KMS-11 (cell line): ENCODE measurements around the gene GPR180.

ENCODE experiments used
- H2AFZ ChIP-seq: fragments of 200-600 bp; sonication (generic); 2 replicates; pipeline ENCODE4 v1.6.1; 2016; ENCODE audit warnings: antibody characterized with exemption, mixed run types, low read depth
- H3K27ac ChIP-seq: fragments of 200-600 bp; sonication (generic); 2 replicates; pipeline ENCODE4 v1.6.1; 2016; ENCODE audit warnings: mild to moderate bottlenecking, mixed run types
- H3K27me3 ChIP-seq: fragments of 200-600 bp; sonication (generic); 2 replicates; pipeline ENCODE4 v1.6.1; 2017; ENCODE audit warnings: mild to moderate bottlenecking, low read depth, mixed run types, moderate library complexity; ENCODE audit not compliant: insufficient read depth
- H3K36me3 ChIP-seq: fragments of 200-600 bp; sonication (generic); 2 replicates; pipeline ENCODE4 v1.6.1; 2017; ENCODE audit warnings: mild to moderate bottlenecking, mixed run types; ENCODE audit not compliant: insufficient read depth
- H3K4me1 ChIP-seq: fragments of 200-600 bp; sonication (generic); 2 replicates; pipeline ENCODE4 v1.6.1; 2016; ENCODE audit warnings: mild to moderate bottlenecking, low read depth, mixed run types; ENCODE audit not compliant: poor library complexity, severe bottlenecking
- H3K4me2 ChIP-seq: fragments of 200-600 bp; sonication (generic); 2 replicates; pipeline ENCODE4 v1.7.0; 2016; ENCODE audit warnings: mild to moderate bottlenecking, mixed run types
- H3K4me3 ChIP-seq: fragments of 200-600 bp; sonication (generic); IDR thresholded peaks from 2 replicates; pipeline ENCODE4 v1.6.1; 2017; ENCODE audit warnings: low read depth, low read length, mixed read lengths; ENCODE audit not compliant: insufficient read depth
- H3K79me2 ChIP-seq: fragments of 200-600 bp; sonication (generic); 2 replicates; pipeline ENCODE4 v1.6.1; 2016; ENCODE audit warnings: low read depth, mixed run types; ENCODE audit not compliant: insufficient read depth
- H3K9ac ChIP-seq: fragments of 200-600 bp; sonication (generic); 2 replicates; pipeline ENCODE4 v1.6.1; 2016; ENCODE audit warnings: mild to moderate bottlenecking, mixed run types
- H4K20me1 ChIP-seq: fragments of 200-600 bp; sonication (generic); 2 replicates; pipeline ENCODE4 v1.6.1; 2016; ENCODE audit warnings: mild to moderate bottlenecking, mixed run types; ENCODE audit not compliant: insufficient read depth
- TF ChIP-seq, protein P1 (sequence below): fragments of 200-600 bp; sonication (generic); conservative IDR thresholded peaks from 2 replicates; pipeline ENCODE4 v1.6.1; 2017; ENCODE audit warnings: low read depth, mild to moderate bottlenecking, antibody characterized with exemption, low read length, moderate library complexity, mixed read lengths

GPR180 gene

DNA sequence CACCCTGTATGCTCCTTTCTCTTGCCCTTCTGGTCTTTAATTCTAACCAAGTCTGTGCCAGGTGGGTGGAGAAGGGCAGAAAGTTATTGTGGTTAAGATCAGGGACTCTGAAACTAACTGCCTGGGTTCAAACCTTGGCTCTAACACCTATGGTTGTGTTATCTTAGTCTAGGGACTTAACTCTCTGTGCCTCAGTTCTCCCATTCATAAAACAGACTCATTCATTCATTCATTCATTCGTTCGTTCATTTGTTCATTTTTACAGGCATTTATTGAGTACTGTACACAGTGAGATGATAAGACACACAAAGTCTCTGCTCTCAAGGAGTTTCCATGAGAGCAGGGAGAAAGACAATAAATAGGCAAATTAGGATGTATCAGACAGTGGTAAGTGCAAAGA is 80.6 kb downstream of the GPR180 start:
- Histone ChIP-seq H3K27ac (no peak overlapping the region), H2AFZ (no peak overlapping the region), H3K4me1 (no peaks in the 10 kb centered on the region), H3K79me2 (no peaks in the 10 kb centered on the region), H3K9ac (no peak overlapping the region), H3K4me2 (no peak overlapping the region), H4K20me1 (no peaks in the 10 kb centered on the region), H3K36me3 (no peaks in the 10 kb centered on the region), H3K27me3 (no peaks in the 10 kb centered on the region), H3K4me3 (no peak overlapping the region)
- TF ChIP-seq, protein P1, sequence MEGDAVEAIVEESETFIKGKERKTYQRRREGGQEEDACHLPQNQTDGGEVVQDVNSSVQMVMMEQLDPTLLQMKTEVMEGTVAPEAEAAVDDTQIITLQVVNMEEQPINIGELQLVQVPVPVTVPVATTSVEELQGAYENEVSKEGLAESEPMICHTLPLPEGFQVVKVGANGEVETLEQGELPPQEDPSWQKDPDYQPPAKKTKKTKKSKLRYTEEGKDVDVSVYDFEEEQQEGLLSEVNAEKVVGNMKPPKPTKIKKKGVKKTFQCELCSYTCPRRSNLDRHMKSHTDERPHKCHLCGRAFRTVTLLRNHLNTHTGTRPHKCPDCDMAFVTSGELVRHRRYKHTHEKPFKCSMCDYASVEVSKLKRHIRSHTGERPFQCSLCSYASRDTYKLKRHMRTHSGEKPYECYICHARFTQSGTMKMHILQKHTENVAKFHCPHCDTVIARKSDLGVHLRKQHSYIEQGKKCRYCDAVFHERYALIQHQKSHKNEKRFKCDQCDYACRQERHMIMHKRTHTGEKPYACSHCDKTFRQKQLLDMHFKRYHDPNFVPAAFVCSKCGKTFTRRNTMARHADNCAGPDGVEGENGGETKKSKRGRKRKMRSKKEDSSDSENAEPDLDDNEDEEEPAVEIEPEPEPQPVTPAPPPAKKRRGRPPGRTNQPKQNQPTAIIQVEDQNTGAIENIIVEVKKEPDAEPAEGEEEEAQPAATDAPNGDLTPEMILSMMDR, result no peak

DNA sequence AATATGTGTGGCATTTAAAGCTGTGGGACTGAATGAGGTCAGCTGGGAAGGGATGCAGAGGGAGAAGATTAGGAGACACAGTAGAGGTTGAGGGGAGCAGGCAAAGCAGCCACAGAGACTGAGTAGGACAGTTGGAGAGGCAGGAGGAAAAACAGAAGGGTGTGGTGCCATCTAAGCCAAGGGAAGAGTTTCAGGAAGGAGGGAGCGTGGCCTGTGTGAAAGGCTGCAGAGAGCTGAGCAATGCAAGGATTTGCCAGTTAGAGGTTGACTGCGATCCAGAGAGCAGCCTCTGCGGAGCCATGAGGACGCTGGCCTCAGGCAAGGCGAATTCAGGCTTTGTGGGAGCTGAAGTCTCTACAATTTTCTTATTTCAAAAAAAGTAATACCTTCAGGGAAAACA is 81.8 kb downstream of the GPR180 start:
- H2AFZ ChIP-seq, result no peak overlapping the region
- H3K4me2 ChIP-seq, result no peak overlapping the region
- no peak overlapping the region for H3K27ac ChIP-seq
- no peaks in the 10 kb centered on the region for H3K79me2 ChIP-seq
- no peaks in the 10 kb centered on the region for H3K4me1 ChIP-seq
- TF ChIP-seq, protein P1, result no peak
- H4K20me1 ChIP-seq, result no peaks in the 10 kb centered on the region
- no peak overlapping the region for H3K4me3 ChIP-seq
- no peak overlapping the region for H3K9ac ChIP-seq
- H3K27me3 ChIP-seq, result no peaks in the 10 kb centered on the region
- H3K36me3 ChIP-seq, result no peaks in the 10 kb centered on the region
